Measurements from ENCODE around the gene PPP1R36.

PPP1R36 gene

GRCh38 chr14:64542836-64543201 is 6.9 kb upstream of the PPP1R36 start:
- Histone ChIP-seq H3K36me3 (ENCODE audit: control insufficient read depth, insufficient read depth, low read length) (no peaks in the 10 kb centered on the region), H3K4me2 (ENCODE audit: low read length) (peak overlapping the region; percentile 49), H3K27ac (no peak overlapping the region), H3K9ac (no peak overlapping the region), H3K4me1 (peaks cover 4% of the 10 kb centered on the region), H3K9me3 (ENCODE audit: control insufficient read depth, low read length) (no peaks in the 10 kb centered on the region), H3K27me3 (ENCODE audit: control insufficient read depth, insufficient read depth, low read length) (no peaks in the 10 kb centered on the region), H3K79me2 (no peaks in the 10 kb centered on the region), H3K4me3 (ENCODE audit: low read depth, low read length) (peak overlapping the region; percentile 51), H2AFZ (no peak overlapping the region)
- no peak for TF ChIP-seq CTCF (IDR thresholded peaks at IDR 0.05)

DNA sequence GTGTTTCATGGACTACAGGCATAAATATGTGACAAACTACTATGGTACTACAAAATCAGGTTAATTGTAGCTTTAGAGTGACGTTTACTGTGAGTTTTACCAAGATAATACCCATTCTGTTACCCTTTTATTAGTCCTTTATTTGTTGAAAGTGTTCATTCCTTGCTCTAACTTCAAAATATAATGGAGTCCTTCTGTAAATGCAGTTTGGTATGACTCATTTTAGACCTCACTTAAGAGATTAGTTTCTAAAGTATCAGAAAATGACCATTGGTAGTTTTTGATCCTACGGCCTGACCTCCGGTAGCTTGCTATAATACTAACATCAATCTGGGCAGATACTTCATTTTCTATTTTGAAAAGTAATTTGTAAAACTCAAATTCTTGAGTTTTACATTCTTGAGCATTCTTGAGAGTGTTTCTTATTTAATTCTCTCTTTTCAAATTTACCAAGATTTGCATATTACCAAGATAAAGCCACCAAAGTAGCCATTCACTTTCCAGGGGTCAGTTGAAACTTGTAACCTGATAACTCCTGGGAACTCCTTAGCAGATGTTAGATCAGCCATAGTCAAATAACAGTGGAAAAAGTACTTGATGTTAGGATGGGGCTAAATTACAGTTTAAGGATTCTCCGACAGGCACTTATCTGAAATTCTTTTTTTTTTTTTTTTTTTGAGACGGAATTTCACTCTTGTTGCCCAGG is 5.0 kb upstream of the PPP1R36 start:
- Histone ChIP-seq H3K36me3 (ENCODE audit: control insufficient read depth, insufficient read depth, low read length) (no peaks in the 10 kb centered on the region), H3K4me1 (peaks cover under 1% of the 10 kb centered on the region), H3K4me3 (ENCODE audit: low read depth, low read length) (peak overlapping the region; percentile 32), H3K79me2 (no peaks in the 10 kb centered on the region), H3K9ac (no peak overlapping the region), H3K9me3 (ENCODE audit: control insufficient read depth, low read length) (no peaks in the 10 kb centered on the region), H3K4me2 (ENCODE audit: low read length) (peak overlapping the region; percentile 1), H3K27ac (no peak overlapping the region), H2AFZ (no peak overlapping the region), H3K27me3 (ENCODE audit: control insufficient read depth, insufficient read depth, low read length) (no peaks in the 10 kb centered on the region)
- no peak for TF ChIP-seq CTCF (IDR thresholded peaks at IDR 0.05)

DNA sequence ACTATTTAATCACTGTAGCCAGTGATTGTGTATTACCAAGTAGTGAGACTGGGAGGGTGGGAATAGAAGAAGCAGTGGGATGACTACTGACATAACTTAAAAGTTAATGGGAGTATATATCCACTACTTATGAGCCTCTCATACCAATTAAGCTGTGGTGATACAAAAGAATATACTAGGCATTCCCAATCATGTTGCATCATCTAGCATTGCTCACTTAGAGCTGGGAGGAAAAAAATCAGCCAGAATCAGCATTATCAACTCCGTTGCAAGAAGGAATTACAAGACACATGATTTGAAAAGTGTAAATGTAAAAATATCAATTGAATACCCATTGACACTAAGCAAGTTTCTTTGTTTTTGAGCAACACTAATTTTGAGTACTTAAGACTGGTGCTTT is 745 bp upstream of the PPP1R36 start:
- no peak for TF ChIP-seq CTCF (IDR thresholded peaks at IDR 0.05)
- Histone ChIP-seq H3K4me2 (ENCODE audit: low read length) (no peak overlapping the region), H3K36me3 (ENCODE audit: control insufficient read depth, insufficient read depth, low read length) (no peaks in the 10 kb centered on the region), H3K4me3 (ENCODE audit: low read depth, low read length) (no peak overlapping the region), H3K9me3 (ENCODE audit: control insufficient read depth, low read length) (no peaks in the 10 kb centered on the region), H2AFZ (no peak overlapping the region), H3K4me1 (peaks cover 3% of the 10 kb centered on the region), H3K9ac (no peak overlapping the region), H3K27me3 (ENCODE audit: control insufficient read depth, insufficient read depth, low read length) (no peaks in the 10 kb centered on the region), H3K27ac (no peak overlapping the region), H3K79me2 (no peaks in the 10 kb centered on the region)

- H3K27me3 ChIP-seq (ENCODE audit: control insufficient read depth, insufficient read depth, low read length) = no peaks in the 10 kb centered on the region
- peak overlapping the region; percentile 89 for H2AFZ ChIP-seq
- peaks cover 3% of the 10 kb centered on the region for H3K4me1 ChIP-seq
- H3K79me2 ChIP-seq = no peaks in the 10 kb centered on the region
- no peak for TF ChIP-seq CTCF (IDR thresholded peaks at IDR 0.05)
- H3K9me3 ChIP-seq (ENCODE audit: control insufficient read depth, low read length) = no peaks in the 10 kb centered on the region
- H3K27ac ChIP-seq = no peak overlapping the region
- H3K4me2 ChIP-seq (ENCODE audit: low read length) = no peak overlapping the region
- no peak overlapping the region for H3K4me3 ChIP-seq (ENCODE audit: low read depth, low read length)
- no peak overlapping the region for H3K9ac ChIP-seq
- H3K36me3 ChIP-seq (ENCODE audit: control insufficient read depth, insufficient read depth, low read length) = no peaks in the 10 kb centered on the region
Observed at GRCh38 chr14:64550621-64551333, 1.0 kb downstream of the PPP1R36 start.

Data from parathyroid adenoma (tissue), 2 donors.